HFFc6 (cell line): Measurements from ENCODE around the gene DCTD. TPM values are rescaled to one million over a fixed set of nuclear protein-coding genes. Genes with fewer than 3 reads are reported as not detected.

Experiments
- DNase-seq: peaks from one replicate; pipeline ENCODE4 v3.0.0-alpha.2; 2018
- H3K27ac Mint-ChIP-seq: 2 replicates; pipeline ENCODE4 v1.8.0; 2020; ENCODE audit warnings: mild to moderate bottlenecking, mixed read lengths
- H3K27me3 Mint-ChIP-seq: 2 replicates; pipeline ENCODE4 v1.8.0; 2021; ENCODE audit warnings: mild to moderate bottlenecking, moderate library complexity, mixed read lengths; ENCODE audit not compliant: insufficient read depth
- H3K36me3 Mint-ChIP-seq: 2 replicates; pipeline ENCODE4 v1.8.0; 2021; ENCODE audit warnings: low read depth, mixed read lengths
- H3K4me1 Mint-ChIP-seq: 2 replicates; pipeline ENCODE4 v1.8.0; 2020; ENCODE audit warnings: low read depth, mixed read lengths
- H3K4me3 Mint-ChIP-seq: 2 replicates; pipeline ENCODE4 v1.8.0; 2020; ENCODE audit warnings: mild to moderate bottlenecking, moderate library complexity, mixed read lengths
- H3K9me3 Mint-ChIP-seq: 2 replicates; pipeline ENCODE4 v1.8.0; 2020; ENCODE audit warnings: mild to moderate bottlenecking, mixed read lengths
- CTCF ChIP-seq: fragments of 200-600 bp; sonication (generic); IDR thresholded peaks from 2 replicates; pipeline ENCODE4 v1.5.0; 2021; ENCODE audit warnings: antibody characterized with exemption, mild to moderate bottlenecking
- total RNA-seq, 6 experiments: library from RNA; stranded (reverse); fragmentation: NEBNext Ultra II Directional; extraction: Animal tissue kit (Norgen Biotek cat#: 25700); gene quantifications; 2 replicates in 1 of 6; 3 replicates in 5 of 6; pipeline ENCODE4 v1.2.3, GENCODE V29; 2021

The DCTD gene
- total RNA-seq, 6 experiments from 2014 or later: 160 to 197 (median 171) TPM

DNA sequence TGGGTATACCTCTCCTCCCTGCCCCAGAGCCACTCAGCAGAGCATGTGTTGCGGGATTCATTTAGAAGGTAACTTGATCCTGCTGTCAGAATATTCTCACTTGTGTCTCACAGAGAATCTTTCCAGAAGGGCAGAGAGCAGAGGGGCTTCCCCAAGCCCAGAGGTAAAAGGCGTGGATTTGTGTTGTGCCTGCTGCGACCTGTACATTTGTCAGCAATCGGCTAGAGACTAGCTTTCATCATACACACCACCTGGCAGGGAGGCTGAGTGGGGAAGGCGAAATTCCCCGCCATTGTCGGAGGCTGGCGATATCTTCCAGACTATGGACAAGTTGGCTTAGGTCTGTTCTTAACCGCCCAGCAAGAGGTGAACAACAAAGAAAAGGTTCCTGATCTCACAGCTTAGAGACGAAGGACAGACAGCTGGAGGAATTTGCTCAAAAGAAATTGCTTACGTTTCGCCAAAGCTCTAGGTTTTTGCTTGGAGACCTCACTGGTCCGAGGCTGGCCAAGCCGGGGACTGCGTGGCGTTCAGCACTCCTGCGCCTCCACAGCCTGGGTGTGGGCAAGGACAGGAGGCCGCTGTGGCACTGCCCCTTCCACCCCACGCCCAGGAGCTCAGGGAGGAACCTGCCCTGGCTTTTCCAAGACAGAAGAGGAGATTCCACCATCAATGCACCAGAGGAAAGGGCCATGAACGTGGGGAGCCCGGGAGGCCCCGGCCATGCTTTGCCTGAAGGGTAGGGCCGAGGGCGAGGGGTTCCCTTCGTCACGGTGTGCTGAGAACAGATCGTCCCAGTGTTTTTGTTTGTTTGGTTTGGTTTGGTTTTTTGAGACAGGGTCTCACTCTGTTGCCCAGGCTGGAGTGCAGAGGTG, 69.4 kb downstream of the DCTD start:
- DNase-seq: no peak
- H3K4me1 Mint-ChIP-seq: peaks cover 6% of the 10 kb centered on the region
- no peak overlapping the region for H3K27ac Mint-ChIP-seq
- H3K27me3 Mint-ChIP-seq: peaks cover 25% of the 10 kb centered on the region
- H3K4me3 Mint-ChIP-seq: no peak overlapping the region
- peaks cover 4% of the 10 kb centered on the region; the same call in 1 of the 2 replicates for H3K9me3 Mint-ChIP-seq
- TF ChIP-seq CTCF: no peak
- H3K36me3 Mint-ChIP-seq: 0 out of 2 replicates have a peak, but pooled peaks cover 4% of the 10 kb centered on the region

- Mint-ChIP-seq H3K36me3 (no peaks in the 10 kb centered on the region), H3K27me3 (peaks cover 19% of the 10 kb centered on the region), H3K4me3 (no peak overlapping the region), H3K4me1 (peaks cover under 1% of the 10 kb centered on the region), H3K27ac (no peak overlapping the region), H3K9me3 (no peaks in the 10 kb centered on the region)
- no peak for DNase-seq
- TF ChIP-seq CTCF: no peak
Observed at GRCh38 chr4:182846036-182846435, 71.2 kb downstream of the DCTD start.

GRCh38 chr4:182845618-182846017, 71.6 kb downstream of the DCTD start:
- no peaks in the 10 kb centered on the region; the same call in 1 of the 2 replicates for H3K4me1 Mint-ChIP-seq
- no peak for TF ChIP-seq CTCF
- H3K27ac Mint-ChIP-seq: no peak overlapping the region
- no peaks in the 10 kb centered on the region for H3K36me3 Mint-ChIP-seq
- peaks cover 23% of the 10 kb centered on the region for H3K27me3 Mint-ChIP-seq
- no peaks in the 10 kb centered on the region for H3K9me3 Mint-ChIP-seq
- no peak for DNase-seq
- no peak overlapping the region for H3K4me3 Mint-ChIP-seq

- Mint-ChIP-seq H3K27ac (no peak overlapping the region), H3K36me3 (no peaks in the 10 kb centered on the region), H3K4me3 (no peak overlapping the region), H3K27me3 (peaks cover 26% of the 10 kb centered on the region), H3K9me3 (no peaks in the 10 kb centered on the region), H3K4me1 (no peaks in the 10 kb centered on the region; the same call in 1 of the 2 replicates)
- no peak for DNase-seq
- no peak for TF ChIP-seq CTCF
Observed at GRCh38 chr4:182843808-182844325, 73.3 kb downstream of the DCTD start.

GRCh38 chr4:182842759-182843390, 74.3 kb downstream of the DCTD start:
- Mint-ChIP-seq H3K4me1 (no peaks in the 10 kb centered on the region; the same call in 1 of the 2 replicates), H3K36me3 (no peaks in the 10 kb centered on the region), H3K27ac (no peak overlapping the region), H3K9me3 (no peaks in the 10 kb centered on the region), H3K4me3 (no peak overlapping the region), H3K27me3 (peaks cover 26% of the 10 kb centered on the region)
- DNase-seq: no peak
- TF ChIP-seq CTCF: no peak
